Right lobe of liver (tissue), 4 donors: Measurements from ENCODE around the gene CBR1.

ENCODE experiments used
- CTCF ChIP-seq, 4 donors: fragments of 200-600 bp in 3 of 4; fragments of 450-650 bp in 1 of 4; IDR thresholded peaks; one replicate each; pipeline versions ENCODE4 v1.5.1 to v1.8.0; 2016 to 2022; ENCODE audit warnings: antibody characterized with exemption in 4 of 4, mild to moderate bottlenecking in 2 of 4
- POLR2A ChIP-seq: fragments of 450-650 bp; IDR thresholded peaks from one replicate; pipeline ENCODE4 v1.6.1; 2017; ENCODE audit warnings: antibody characterized with exemption, mild to moderate bottlenecking
- donor health status: DM: no; HTN: no; CAD: no.
- donor health status: DM: no; HTN: no; CAD: no.
- donor health status: DM: no; HTN: yes; CAD: no.

GRCh38 chr21:36065497-36066036, 4.3 kb upstream of the CBR1 start:
- TF ChIP-seq CTCF (IDR thresholded peaks at IDR 0.05) (no peak), POLR2A (peak; percentile 74)
